Hepatocyte (in vitro differentiated cells): ENCODE results near the gene NFAT5.

Source experiments
- EZH2 ChIP-seq: fragments of 200-600 bp; sonication (generic); IDR thresholded peaks from 2 replicates; pipeline ENCODE4 v1.6.1; 2016; ENCODE audit warnings: antibody characterized with exemption, mild to moderate bottlenecking, borderline replicate concordance
- EZH2phosphoT487 ChIP-seq: fragments of 200-600 bp; sonication (generic); IDR thresholded peaks from one replicate; pipeline ENCODE4 v1.6.1; 2018; ENCODE audit warnings: antibody characterized with exemption, mild to moderate bottlenecking, low read depth, moderate library complexity; ENCODE audit not compliant: unreplicated experiment, severe bottlenecking
- TF ChIP-seq, protein P1 (sequence below): fragments of 200-600 bp; sonication (generic); IDR thresholded peaks from 2 replicates; pipeline ENCODE4 v1.5.1; 2016; ENCODE audit warnings: antibody characterized with exemption, mild to moderate bottlenecking; ENCODE audit not compliant: poor library complexity

DNA sequence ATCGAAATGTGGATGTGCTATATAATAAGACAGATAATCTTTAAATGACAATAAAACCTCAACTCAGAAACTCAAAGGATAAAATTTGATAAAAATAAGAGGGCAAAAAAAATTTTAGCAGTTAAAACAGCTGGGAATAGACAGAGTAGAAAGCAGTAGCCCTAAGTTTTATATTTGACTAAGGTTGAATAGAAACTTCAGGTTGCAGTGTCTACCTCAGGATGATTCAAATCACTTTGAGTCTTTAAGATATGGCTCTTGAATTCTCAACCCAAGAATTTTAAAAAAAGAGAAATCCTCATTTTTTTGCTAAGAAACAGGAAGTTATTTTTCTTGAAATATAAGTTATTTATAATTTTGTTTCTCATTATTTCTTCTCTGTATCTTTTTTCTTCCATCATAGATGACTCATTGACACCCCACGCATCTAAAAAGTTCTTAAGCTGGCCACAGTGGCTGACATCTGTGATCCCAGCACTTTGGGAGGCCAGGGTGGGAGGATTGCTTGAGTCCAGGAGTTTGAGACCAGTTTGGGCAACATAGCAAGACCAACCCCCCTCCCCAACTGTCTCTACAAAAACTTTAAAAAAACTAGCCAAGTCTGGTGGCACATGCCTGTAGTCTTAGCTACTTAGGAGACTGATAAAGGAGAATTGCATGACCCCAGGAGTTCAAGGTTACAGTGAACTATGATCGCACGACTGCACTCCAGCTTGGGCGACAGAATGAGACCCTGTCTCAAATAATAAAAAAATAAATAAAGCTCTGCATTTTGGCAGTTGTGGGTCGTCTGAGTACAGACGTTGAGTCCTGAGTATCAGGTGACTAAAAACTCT lies 23.9 kb downstream of the NFAT5 start:
- TF ChIP-seq EZH2: no peak
- TF ChIP-seq, protein P1, sequence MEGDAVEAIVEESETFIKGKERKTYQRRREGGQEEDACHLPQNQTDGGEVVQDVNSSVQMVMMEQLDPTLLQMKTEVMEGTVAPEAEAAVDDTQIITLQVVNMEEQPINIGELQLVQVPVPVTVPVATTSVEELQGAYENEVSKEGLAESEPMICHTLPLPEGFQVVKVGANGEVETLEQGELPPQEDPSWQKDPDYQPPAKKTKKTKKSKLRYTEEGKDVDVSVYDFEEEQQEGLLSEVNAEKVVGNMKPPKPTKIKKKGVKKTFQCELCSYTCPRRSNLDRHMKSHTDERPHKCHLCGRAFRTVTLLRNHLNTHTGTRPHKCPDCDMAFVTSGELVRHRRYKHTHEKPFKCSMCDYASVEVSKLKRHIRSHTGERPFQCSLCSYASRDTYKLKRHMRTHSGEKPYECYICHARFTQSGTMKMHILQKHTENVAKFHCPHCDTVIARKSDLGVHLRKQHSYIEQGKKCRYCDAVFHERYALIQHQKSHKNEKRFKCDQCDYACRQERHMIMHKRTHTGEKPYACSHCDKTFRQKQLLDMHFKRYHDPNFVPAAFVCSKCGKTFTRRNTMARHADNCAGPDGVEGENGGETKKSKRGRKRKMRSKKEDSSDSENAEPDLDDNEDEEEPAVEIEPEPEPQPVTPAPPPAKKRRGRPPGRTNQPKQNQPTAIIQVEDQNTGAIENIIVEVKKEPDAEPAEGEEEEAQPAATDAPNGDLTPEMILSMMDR: no peak
- no peak for TF ChIP-seq EZH2phosphoT487
